HG03025 (cell line): ENCODE measurements around the gene GMPPA.

ENCODE experiments used
- ATAC-seq: cut with Tn5 transposase; IDR thresholded peaks from one replicate; pipeline ENCODE4 v1.9.1; 2021; ENCODE audit warnings: mild to moderate bottlenecking, moderate library complexity; ENCODE audit not compliant: unreplicated experiment, low FRiP score

The GMPPA gene

DNA sequence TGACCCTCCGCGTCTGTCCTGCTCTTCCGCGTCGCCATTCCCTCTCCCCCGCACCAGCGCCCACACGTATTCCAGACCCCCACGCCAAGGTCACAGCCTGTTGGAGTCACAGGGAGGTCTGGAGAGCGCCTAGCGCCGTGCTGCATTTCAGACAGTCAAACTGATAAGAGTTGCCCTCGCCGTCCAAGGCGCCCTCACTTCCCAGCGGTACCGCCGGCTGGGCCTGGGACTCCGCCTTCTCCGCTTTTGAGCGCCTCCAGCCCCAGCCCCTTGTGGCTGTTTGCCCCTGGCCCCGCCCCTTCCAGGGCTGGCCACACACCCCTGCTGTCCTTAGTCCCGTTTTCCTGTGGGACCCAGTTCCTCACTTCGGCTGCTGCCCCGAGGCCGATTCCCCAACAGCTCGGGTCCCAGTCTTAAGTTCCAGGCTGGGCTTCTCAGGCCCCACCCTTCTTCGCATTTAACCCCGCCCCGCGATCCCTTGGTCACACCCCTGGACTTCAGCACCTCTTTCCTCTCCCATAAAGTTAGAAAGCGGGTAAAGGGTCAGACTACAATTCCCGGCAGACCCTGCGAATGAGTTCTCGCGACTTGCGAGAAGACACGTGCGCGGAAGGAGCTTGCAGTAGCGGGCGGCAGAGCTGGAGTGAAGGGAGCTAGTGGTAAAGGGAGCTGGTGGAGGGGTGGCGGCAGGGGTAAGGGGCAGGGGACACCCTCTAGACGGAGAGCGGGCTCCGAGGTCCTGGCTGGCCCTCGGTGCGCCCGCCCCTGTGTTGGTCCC lies at the start of gene GMPPA:
Gene GMPPA (plus strand): TSS at position 612 of the 778 bp plus-strand sequence. CDS start 1,085 bp downstream, outside the sequence.
- ATAC-seq: peak; percentile 97

DNA sequence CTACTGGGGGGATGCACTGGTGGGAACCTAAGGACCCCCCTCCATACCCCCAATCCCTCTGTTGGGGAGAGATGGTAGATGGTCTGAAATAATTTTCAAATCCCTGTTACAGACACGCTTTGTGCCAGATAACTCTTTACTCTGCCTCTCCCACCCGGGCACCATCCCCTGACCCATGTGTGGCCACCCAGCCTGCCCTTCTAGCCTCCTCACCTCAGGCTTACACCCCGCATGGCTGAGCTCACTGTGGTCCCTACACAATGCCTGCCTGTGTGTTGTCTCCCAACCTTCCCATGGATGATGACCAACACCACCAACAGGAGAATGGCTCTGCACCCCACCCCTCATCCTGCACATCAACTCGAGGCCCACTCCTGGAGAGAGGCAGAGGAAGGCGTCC lies 49.1 kb upstream of the GMPPA start:
- ATAC-seq: no peak

DNA sequence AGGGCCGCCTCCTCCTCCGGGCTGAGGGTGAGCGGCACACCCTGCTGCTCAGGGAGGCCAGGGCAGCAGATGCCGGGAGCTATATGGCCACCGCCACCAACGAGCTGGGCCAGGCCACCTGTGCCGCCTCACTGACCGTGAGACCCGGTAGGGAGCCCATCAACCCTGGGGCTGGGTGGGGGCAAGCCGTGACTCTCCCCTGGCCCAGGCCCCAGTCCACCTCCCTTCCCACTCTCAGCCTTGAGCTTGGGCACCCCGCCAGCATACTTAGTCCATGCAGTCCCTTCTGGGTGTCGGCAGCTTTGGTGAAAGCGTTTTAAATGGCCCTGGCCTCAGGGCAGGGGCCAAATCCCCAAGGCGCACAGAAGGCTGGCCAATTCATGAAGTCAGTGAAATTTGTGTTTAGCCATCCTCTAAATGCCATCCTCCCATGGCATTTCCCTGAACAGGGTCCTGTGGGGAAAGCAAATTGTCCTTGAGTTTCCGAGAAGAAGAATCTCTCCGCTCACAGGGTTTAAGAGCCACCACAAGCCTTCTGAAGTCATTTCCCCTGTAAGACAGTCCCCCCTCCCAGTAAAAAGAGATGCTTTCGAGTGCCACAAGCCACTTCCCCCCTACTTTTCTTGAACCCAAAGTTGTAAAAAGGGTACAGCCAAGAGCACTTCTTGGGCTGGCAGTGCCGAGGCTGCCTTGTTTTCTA lies 46.9 kb upstream of the GMPPA start:
- no peak for ATAC-seq

DNA sequence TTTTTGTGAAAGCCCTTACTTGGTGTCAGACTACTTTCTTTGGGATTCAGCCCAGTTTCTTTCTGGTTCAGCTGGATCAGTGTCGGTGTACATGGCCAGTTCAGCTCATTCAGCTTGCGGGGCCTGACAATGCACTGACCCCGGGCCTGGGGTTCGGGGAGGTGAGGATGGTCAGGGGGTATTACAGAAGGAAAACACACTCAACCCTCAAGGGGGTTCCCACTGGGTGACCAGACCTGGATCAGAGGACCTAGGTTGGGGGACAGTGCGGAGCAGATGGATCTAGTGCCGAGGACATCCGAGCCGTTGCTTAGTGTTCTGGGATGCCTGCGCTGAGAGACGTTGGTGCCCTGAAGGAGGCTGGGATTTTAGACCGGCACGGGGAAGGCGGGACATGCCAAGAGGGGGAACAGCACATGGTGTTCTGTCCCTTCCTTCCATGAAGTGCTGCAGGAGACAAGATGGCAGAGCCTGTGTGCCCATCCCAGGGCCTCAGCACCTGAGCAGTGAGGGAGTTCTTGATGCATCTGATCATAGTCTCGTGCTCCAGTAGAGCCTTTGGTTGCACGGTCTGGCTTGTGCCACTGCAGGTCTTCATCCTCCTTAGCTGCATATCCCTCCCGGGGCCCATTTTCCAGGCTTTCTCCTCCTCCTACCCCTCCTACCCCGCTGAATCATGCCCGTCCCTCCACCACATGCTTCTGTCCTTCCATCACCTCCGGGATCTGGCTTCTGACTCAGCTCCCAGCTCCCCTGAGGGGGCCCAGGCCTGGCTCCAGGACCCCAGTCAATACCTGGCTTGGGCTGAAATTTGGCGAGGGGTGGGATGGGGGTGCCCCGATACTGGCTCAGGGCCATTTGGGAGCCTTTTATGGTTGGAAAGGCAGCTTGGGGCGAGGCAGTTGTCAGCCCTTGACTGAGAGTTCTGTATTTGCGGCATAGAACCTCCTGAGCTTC lies 46.1 kb upstream of the GMPPA start:
- ATAC-seq: no peak

DNA sequence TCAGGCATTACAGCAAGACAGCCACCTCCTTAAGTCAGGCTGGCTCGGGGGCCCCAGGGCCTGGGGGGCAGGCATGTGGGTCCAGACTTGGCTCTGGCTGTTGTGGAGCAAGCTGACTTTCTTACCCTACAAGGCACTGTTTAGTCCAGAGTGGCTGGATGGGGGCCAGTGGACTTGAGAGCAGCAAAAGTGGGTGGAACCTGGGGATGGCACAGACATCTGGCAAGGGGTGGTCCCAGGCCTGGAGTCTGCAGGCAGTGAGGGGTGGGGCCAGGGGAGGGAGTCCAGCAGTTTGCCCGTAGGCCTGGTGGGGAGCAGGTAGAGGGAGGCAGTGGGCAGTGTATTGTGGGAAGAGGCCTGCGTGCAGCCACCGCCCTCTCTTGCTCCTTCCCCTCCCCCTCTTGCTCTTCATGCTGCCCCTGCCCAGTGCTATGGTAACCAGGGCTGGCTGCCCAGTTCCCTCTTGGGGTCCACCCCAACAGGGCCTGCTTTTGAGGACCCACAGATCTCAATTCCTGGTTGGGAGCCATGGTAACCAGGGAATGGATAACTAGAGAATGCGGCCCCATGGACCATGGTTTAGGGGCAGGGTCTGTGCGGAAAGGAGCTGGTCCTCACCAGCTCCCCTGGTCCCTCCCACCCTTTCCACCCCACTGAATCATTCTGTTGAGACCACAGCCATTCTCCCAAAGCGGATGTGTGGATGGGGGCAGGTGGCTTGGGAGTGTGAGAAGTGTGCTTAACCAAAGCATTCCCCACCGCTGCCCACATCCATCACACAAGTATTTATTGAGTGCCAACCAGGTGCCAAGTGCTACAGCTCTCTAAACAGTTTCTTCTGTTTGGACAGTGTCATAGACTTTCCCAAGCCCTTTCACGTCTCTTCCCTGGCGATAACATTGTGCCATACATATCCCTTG lies 44.8 kb upstream of the GMPPA start:
- no peak for ATAC-seq

DNA sequence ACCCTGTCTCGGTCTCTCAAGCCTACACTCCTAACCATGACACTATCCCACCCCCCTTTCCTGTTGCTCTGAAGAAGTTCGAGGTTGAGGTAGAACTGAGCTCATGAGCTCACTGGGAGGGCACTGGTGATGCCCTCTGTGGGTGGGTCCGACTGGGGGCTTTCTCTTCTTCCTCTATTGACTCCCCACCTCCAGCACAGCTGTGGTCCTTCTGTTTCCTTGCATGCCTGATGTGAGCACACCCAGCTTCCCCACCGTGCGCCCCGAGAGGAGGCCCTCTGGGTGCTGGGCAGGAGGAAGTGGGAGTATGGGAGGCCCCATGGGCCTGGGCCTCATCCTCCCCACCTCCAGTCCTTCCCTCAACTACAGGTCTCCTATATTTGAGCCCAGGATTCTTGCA lies 43.1 kb upstream of the GMPPA start:
- no peak for ATAC-seq

DNA sequence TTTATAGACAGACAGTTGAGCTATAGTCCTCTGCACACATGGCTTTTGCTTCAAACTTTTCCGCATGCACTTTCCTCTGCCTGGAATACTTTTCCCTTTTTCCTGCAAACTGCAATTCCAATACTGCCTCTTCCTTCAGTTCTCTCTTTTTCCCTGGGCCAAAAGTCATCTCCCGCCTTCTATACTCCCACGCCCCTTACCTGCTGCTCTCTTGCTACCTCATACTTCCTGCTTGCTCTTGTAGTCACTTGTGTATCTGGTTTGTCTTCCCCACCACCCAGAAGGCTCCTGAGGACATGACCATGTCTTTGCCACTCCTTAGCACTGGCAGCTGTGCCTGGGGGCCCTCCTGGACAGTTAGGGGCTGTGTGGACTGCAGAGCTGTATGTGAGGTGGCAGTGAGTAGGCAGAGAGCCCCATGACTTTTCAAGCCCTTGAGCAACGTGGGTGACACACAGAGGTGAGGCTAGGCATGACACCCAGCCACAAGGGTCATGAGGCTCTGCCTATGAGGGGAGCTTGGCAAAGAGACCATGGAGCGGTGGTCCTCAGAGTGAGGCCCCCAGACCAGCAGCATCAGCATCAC lies 40.8 kb upstream of the GMPPA start:
- no peak for ATAC-seq

DNA sequence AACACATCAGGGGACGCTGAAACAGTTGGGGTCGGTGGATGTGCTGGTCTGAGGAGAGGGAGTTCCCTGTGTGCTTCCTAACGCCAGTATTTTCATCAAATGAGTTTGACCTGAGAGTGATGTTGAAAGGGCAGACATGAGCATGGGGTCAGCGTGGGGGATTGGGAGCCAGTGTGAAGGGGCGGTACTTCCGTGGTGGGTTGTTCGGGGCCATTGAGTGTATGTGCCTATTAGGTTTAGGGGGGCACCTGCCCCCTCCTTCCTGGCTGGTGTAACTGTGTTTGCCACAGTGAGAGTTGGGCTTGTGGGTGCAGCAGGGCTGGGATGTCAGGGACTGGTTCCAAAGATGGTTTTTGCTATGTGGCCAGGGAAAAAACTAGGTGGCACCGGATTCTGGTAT lies 39.7 kb upstream of the GMPPA start:
- no peak for ATAC-seq

DNA sequence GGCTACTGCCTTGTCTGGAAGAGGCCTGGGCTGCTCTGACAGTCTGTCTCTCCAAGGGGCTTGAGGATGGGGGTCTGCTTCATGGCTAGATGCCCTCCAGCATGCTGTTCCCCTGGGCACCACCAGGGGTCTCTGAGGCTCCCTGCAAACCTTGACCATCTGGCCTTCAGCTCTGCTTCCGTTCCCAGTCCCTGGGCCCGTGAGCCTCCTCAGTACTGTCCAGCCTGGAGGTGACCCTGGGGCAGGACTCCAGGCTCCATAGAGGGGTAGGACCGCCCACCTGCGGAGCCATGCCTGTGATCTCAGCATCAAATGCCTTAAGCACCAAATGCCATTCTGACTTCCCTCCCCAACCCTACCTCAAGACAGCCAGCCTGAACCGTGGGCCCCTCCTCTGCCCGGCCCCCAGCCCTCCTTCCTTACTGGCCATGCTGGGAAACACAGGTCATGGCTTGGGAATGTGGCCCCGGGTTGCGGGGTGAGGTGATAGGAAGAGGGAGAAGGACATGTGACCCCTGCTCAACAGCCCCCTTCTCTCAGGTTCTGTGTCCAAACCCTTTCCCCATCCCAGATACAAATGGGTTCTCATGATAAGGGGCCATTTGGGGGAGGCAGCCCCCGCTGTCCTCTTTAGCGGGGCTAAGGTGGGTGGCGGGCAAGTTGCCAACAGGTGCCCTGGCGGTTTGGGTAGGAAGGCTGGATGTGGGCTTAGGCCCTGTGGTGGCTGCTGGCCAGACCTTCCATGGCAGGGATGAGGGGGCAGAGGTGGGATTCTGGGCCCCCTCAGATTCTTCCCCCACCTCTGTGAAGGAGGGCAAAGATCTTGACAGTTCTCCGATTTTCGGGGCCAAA lies 39.0 kb upstream of the GMPPA start:
- no peak for ATAC-seq

DNA sequence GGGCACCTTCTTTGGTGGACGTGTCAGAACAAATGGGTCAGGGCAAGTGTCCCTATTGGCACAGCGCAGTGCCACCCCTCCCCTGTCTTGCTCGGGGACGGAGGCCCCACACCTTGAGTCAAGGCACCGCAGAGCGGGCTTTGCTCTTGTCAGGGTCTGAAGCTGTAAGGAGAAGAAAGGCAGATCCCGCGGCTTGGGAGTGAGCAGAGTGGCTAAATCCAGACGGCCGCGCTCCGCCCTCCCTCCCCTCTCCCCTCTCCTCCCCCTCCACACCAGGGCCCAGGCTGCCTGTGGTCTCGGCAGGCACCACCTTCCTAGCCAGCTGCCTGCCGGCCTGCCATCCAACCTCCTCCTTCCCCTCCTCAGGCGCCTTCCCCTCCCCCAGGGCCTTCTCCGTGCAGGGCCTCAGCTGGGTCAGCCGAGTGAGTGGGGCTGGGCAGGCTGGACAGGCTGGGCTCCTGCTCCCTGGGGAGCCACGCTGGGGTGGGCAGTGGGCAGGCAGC lies 38.2 kb upstream of the GMPPA start:
- no peak for ATAC-seq

DNA sequence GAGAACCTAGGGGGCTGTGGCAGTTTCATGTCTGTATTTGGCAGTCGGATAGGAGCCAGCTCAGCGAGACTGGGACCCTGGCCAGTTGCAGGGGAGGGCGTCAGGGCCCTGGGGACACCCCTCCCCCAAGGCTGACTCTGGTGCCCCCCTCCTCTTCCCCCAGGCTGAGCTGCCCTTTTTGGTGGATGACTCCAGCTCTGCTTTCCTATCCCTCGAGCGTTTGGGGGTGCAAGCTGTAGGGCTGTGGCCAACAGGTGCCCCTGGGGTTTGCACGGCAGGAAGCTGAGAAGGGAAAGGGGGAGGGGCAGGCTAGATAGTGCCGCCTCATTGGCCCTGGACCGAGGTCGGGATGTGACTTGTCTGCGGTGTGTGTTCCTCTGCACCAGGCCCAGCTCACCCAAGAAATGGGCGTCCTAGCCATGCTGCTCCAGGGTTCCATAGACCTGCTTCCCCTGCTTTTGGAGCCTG lies 37.6 kb upstream of the GMPPA start:
- ATAC-seq: no peak

DNA sequence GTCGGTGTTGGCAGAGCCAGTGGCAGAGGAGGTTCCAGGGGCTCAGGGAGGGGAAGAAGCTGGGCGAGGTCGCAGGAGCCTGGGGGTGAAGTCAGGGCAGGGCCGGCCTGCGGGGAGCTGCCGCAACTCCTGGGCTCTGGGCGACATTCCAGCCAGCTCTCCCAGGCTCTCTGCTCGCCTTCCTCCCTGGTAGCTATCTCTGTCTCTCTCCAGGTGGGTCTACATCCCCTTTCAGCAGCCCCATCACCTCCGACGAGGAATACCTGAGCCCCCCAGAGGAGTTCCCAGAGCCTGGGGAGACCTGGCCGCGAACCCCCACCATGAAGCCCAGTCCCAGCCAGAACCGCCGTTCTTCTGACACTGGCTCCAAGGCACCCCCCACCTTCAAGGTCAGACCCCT lies 37.0 kb upstream of the GMPPA start:
- ATAC-seq: no peak

DNA sequence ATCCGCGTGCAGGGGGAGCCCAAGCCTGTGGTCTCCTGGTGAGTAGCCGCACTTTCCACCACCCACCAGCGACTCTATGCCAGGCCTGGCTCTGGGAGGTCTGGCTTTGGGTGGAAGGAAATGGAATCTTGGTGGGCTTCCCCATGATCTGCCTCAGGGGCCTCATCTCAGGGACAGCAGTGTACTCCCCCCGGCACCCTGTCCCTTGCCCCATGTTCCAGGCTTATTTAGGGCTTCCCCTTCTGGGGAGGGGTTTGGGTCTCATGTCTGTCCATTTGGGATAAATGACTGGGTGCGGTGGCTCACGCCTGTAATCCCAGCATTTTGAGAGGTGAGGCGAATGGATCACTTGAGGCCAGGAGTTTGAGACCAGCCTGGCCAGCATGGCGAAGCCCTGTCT lies 36.3 kb upstream of the GMPPA start:
- ATAC-seq: no peak

DNA sequence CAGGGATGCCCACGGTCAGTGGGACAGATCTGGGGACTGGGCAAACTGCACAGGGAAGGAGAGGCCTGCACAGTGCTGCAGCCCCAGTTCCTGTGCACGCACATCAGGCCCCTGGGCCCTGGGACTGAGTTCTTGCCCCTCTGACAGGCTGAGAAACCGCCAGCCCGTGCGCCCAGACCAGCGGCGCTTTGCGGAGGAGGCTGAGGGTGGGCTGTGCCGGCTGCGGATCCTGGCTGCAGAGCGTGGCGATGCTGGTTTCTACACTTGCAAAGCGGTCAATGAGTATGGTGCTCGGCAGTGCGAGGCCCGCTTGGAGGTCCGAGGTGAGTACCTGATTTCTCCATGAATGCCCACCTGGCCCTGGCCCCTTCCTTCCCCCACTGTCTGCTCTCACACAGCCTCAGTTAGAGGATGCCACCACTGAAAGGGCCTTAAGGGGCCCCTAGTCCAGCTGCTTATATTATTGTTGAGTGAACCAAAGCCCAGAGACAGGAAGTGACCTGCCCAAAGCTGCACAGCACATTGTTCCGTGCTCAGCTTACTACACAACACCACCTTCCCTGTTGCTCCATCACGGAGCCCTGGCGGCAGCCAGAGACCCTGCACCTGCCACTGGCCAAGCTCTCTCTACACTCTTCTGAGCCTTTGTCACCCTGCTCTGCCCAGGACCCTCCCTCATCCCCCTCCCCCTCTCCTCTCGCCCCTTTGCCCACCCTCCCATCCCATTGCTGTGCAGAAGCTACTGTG lies 34.2 kb upstream of the GMPPA start:
- no peak for ATAC-seq

DNA sequence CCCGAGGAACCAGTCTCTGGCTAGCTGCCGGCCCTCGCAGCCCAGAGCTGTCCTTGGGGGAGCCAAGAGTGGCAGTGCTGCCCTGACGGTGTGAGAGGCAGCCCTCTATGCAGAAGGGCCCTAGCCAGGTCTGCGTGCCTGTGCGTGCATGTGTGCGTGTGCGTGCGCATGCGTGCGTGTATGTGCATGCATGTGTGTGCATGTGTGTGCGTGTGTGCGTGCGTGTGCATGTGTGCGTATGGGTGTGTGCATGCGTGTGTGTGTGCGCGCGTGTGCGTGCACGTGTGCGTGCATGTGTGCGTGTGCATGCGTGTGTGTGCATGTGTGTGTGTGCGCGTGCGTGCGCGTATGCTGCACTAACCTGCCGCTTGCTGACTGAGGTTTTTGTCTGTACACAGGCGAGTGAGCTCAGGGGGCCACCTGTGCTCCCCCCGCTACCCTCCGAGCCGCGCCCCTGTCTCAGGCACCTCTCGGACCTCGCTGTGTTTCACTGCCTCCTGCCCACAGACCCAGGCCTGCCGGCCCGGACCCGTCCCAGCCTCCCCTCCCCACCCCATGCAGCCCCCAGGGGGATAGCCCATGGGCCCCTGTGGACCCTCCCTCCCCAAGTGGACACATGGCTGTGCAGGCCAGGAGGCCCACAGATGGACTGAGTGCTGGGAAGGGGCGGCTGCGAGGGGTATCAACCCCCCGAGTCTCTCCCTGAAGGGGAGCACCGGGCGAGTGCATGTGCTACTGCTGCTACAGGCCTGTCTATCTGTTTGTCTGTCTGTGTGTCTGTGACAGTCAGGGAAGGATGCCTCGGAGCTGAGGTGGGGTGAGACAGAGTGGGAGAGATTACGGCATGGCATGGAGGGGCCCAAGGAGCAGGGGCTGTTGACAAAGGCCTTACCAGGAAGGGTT lies 32.8 kb upstream of the GMPPA start:
- ATAC-seq: no peak

DNA sequence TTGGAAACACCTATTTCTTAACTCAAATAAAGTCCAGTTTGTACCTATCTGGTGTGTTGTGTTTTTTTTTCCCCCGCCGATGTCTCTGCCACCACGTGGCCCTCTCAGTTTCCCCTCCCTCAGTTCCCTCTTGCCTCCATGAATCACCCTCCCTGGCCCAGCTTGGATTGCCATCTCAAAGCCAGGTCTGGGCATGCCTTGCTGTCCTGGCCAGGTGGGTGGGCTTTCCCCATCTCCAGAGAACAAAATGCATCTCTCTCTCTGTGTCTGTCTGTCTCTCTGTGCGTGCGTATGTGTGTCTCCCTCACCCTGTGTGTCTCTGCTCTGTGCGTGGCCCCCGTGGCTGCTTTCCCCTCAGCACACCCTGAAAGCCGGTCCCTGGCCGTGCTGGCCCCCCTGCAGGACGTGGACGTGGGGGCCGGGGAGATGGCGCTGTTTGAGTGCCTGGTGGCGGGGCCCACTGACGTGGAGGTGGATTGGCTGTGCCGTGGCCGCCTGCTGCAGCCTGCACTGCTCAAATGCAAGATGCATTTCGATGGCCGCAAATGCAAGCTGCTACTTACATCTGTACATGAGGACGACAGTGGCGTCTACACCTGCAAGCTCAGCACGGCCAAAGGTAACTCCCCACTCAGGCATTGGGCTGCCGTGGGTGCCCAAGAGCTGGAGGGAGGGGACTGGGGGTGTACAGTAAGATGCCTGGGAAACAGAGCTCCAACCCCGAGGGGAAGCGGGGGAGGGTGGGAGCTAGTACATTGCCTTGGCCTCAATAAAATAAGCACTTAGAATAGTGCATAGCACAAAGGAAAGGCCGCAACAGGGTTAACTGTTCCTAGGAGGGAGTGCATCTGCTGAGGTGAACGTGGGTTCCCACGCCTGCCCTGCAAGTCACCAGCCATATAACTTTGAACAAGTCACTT lies 31.6 kb upstream of the GMPPA start:
- no peak for ATAC-seq
